Aorta (tissue), 5 donors: ENCODE measurements around the gene FLACC1. TPM values are rescaled to one million over a fixed set of nuclear protein-coding genes. Genes with fewer than 3 reads are reported as not detected.

Source experiments
- ATAC-seq: fragments of 200-7000 bp; cut with Tn5 transposase; one replicate; pipeline ENCODE4 v1.9.1; 2022; ENCODE audit warnings: moderate library complexity; ENCODE audit not compliant: low FRiP score
- DNase-seq, 2 donors: peaks; one replicate each; pipeline ENCODE4 v3.0.0-alpha.2; 2020
- H3K27ac ChIP-seq, 2 donors: one replicate each; pipeline ENCODE4 v1.5.1; 2013; ENCODE audit warnings: low read length in 2 of 2, mild to moderate bottlenecking in 2 of 2, moderate library complexity in 2 of 2, control low read depth in 1 of 2, inconsistent platforms in 1 of 2, low read depth in 1 of 2
- H3K27me3 ChIP-seq, 2 donors: one replicate each; pipeline ENCODE4 v1.6.1; 2013; ENCODE audit warnings: control low read depth in 1 of 2, low read length in 1 of 2, mild to moderate bottlenecking in 1 of 2, moderate library complexity in 1 of 2; ENCODE audit not compliant: insufficient read depth in 2 of 2, control insufficient read depth in 1 of 2
- H3K36me3 ChIP-seq, 2 donors: one replicate each; pipeline ENCODE4 v1.6.1; 2013; ENCODE audit warnings: control low read depth in 1 of 2, low read length in 1 of 2, mild to moderate bottlenecking in 1 of 2; ENCODE audit not compliant: insufficient read depth in 2 of 2, control insufficient read depth in 1 of 2
- H3K4me1 ChIP-seq, 2 donors: one replicate each; pipeline ENCODE4 v1.6.1; 2013; ENCODE audit warnings: low read length in 2 of 2, control low read depth in 1 of 2, mild to moderate bottlenecking in 1 of 2, moderate library complexity in 1 of 2; ENCODE audit not compliant: insufficient read depth in 2 of 2, control insufficient read depth in 1 of 2
- H3K4me3 ChIP-seq, 2 donors: one replicate each; pipeline ENCODE4 v1.5.1; 2013; ENCODE audit warnings: low read length in 2 of 2, control low read depth in 1 of 2, mild to moderate bottlenecking in 1 of 2
- H3K9me3 ChIP-seq: one replicate; pipeline ENCODE4 v1.6.1; 2013; ENCODE audit warnings: mild to moderate bottlenecking, low read length; ENCODE audit not compliant: control insufficient read depth
- WGBS, 2 donors: extraction: QIAGEN DNeasy Blood & Tissue Kit; methylation state at CpG; one replicate each; pipeline ENCODE4 v1.1.7; 2013; 5-methylcytosine and 5-hydroxymethylcytosine counted together
- intact Hi-C, 2 donors: fragments of 100-400 bp; cut with DNase I; formaldehyde crosslinking; loops; one replicate each; pipeline versions ENCODE4 v1.14.2 to v1.15.0; 2022
- long read RNA-seq, 2 donors: library from polyadenylated mRNA; unstranded; transcript quantifications; one replicate each; pipeline ENCODE4 v2.0.0, GENCODE V29; 2020 to 2021
- polyA plus RNA-seq, 2 donors: library from polyadenylated mRNA; stranded (reverse); fragments of 200-250 nt; gene quantifications; one replicate each; pipeline ENCODE4 v1.2.3, GENCODE V29; 2013
- total RNA-seq, 2 donors: library from RNA; stranded (reverse); fragmentation: NEBNext Ultra II Directional; extraction: Animal tissue kit (Norgen Biotek cat#: 25700); gene quantifications; one replicate each; pipeline ENCODE4 v1.2.1, GENCODE V29; 2021
- donor health status: healthy with polysubstance abuse.
- donor health status: Bipolar disorder and iron deficiency.
- donor health status: DM: no; HTN: no; CAD: no.
- donor health status: DM: no; HTN: no; CAD: no.
- donor health status: DM: yes; HTN: yes; CAD: no.

The FLACC1 gene, protein sequence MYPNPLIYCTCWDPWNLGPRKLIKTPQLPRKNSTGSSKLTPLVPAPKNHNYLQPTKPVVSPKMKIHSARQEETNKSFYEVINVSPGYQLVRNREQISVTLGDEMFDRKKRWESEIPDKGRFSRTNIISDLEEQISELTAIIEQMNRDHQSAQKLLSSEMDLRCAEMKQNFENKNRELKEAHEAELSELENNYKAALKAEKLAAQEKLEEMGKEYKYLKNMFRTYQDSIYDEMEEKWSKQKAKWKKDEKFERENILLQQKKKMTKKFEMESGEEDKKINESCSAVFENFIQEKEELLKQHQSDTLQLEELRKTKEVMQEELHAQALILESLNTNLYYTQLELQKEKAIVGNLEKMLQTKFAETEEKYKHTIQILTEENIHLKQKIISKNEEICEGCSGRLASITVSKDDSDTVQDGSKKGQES
- 1 to 10 TPM; 6.1 to 6.7 TPM for total RNA-seq
- polyA plus RNA-seq: 1 to 10 TPM in 1 of 2 donors, under 1 TPM in 1; 0.75 to 2.5 TPM
- long read RNA-seq, donor 1, partial matches to known transcripts: 0 of 2 reads
- long read RNA-seq, donor 1, other reads (novel, unspliced or antisense): 2 of 2 reads
- long read RNA-seq, donor 2, partial matches to known transcripts: 0 of 1 reads
- long read RNA-seq, donor 2, other reads (novel, unspliced or antisense): 1 of 1 reads

GRCh38 chr2:201357221-201357620, at the start of gene FLACC1:
Gene FLACC1, minus strand, starts transcription at chr2:201357345. Its CDS starts 5,941 bp downstream, at chr2:201351404.
- no peaks in the 10 kb centered on the region for H3K9me3 ChIP-seq
- WGBS, 2 donors: 0 to 7% methylated on average over 1 of the region's 1 CpG
- H3K27ac ChIP-seq: peak within 1 kb of the TSS in 1 of 2 donors; percentile 37
- ATAC-seq (peak; percentile 84), DNase-seq (no peak)
- peaks cover 0 to 4% of the 10 kb centered on the region in 2 donors for H3K36me3 ChIP-seq
- no peak within 1 kb of the TSS for H3K4me3 ChIP-seq
- intact Hi-C loops: no loop called here
- no peaks in the 10 kb centered on the region for H3K27me3 ChIP-seq
- H3K4me1 ChIP-seq: no peaks in the 10 kb centered on the region

- Histone ChIP-seq H3K4me3 (no peak overlapping the region), H3K27me3 (no peaks in the 10 kb centered on the region), H3K9me3 (no peaks in the 10 kb centered on the region), H3K36me3 (no peaks in the 10 kb centered on the region), H3K27ac (no peak overlapping the region), H3K4me1 (peaks cover 2 to 5% of the 10 kb centered on the region in 2 donors)
- intact Hi-C loops: loop anchor here (2.0 to 5.0 kb wide), 2 partner anchors 45 to 46 kb away; partner anchors contain the start of genes STRADB (in 2 of the 2) and TRAK2 (in 2 of the 2)
- WGBS, 2 donors: 3 to 5% methylated on average over 3 of the region's 3 CpGs
- DNase-seq (no peak), ATAC-seq (peak; percentile 74)
Observed at GRCh38 chr2:201406077-201406662, 49.0 kb upstream of the FLACC1 start.

- no peaks in the 10 kb centered on the region for H3K36me3 ChIP-seq
- no peaks in the 10 kb centered on the region for H3K9me3 ChIP-seq
- ATAC-seq: no peak
- peaks cover 2 to 6% of the 10 kb centered on the region in 2 donors for H3K4me1 ChIP-seq
- H3K27me3 ChIP-seq: no peaks in the 10 kb centered on the region
- DNase-seq: no peak
- H3K4me3 ChIP-seq: no peak overlapping the region
- 70 to 73% methylated on average over 3 of the region's 3 CpGs for WGBS, 2 donors
- intact Hi-C loops: loop anchor here in 1 of 2 donors (5.0 kb wide), 1 partner anchor 48 kb away; the partner anchor contains the start of genes STRADB and TRAK2
- peak overlapping the region in 1 of 2 donors; percentile 17 for H3K27ac ChIP-seq
Observed at GRCh38 chr2:201404699-201405280, 47.6 kb upstream of the FLACC1 start.

DNA sequence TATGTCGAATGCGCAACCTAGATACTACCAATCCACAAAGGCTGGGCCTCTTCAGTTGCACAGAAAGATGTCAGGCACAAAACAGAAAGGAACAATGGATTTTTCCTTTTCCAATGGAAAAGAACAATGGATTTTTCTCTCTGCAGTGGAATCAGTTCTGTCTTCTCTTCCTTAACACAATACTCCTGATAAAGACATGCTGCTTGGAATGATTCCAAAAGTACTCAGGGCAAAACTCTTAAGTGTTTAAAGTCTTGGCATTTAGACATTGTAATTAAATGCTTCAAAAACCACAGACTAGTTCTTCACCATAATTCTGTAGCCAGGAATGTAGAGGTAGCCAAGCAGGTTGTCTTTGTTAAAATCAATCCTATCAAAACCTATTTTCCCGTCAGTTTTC, 46.7 kb upstream of the FLACC1 start:
- 88 to 90% methylated on average over 3 of the region's 3 CpGs for WGBS, 2 donors
- DNase-seq (no peak), ATAC-seq (no peak)
- Histone ChIP-seq H3K36me3 (no peaks in the 10 kb centered on the region), H3K27ac (peak overlapping the region in 1 of 2 donors; percentile 57), H3K9me3 (no peaks in the 10 kb centered on the region), H3K4me1 (peaks cover 2 to 6% of the 10 kb centered on the region in 2 donors), H3K4me3 (no peak overlapping the region), H3K27me3 (no peaks in the 10 kb centered on the region)
- intact Hi-C loops: no loop called here

GRCh38 chr2:201402651-201403562, 45.8 kb upstream of the FLACC1 start:
- no peaks in the 10 kb centered on the region for H3K36me3 ChIP-seq
- H3K4me3 ChIP-seq: no peak overlapping the region
- no peak for DNase-seq
- 73 to 77% methylated on average over 6 of the region's 6 CpGs for WGBS, 2 donors
- no peak overlapping the region for H3K27ac ChIP-seq
- no peaks in the 10 kb centered on the region for H3K27me3 ChIP-seq
- H3K4me1 ChIP-seq: peaks cover 2 to 6% of the 10 kb centered on the region in 2 donors
- intact Hi-C loops: no loop called here
- no peak for ATAC-seq
- no peaks in the 10 kb centered on the region for H3K9me3 ChIP-seq

DNA sequence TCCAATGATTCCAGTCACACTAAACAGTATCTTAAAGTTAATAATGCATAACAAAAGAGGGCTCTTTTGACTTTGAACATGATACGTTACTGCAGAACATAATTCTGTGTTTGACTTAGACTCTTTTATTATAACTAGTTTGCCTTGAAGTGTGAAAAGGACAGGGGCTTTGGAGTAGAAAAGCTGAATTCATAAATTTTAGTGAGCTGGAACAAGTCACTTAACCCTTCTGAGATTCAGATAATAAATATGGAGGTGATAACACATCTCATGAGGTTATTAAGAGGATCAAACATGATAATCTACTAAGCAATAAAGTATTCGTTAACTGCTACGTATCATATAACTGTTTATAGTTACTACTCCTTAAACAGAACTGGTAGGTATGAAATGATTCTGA, 44.7 kb upstream of the FLACC1 start:
- H3K9me3 ChIP-seq: no peaks in the 10 kb centered on the region
- 92% methylated on average over 3 of the region's 3 CpGs for WGBS, 2 donors

GRCh38 chr2:201396595-201396994, 39.5 kb upstream of the FLACC1 start:
- Histone ChIP-seq H3K36me3 (peaks cover 0 to 2% of the 10 kb centered on the region in 2 donors), H3K27ac (no peak overlapping the region), H3K4me3 (no peak overlapping the region), H3K9me3 (no peaks in the 10 kb centered on the region), H3K27me3 (no peaks in the 10 kb centered on the region), H3K4me1 (peaks cover 0 to 2% of the 10 kb centered on the region in 2 donors)
- no peak for DNase-seq
- ATAC-seq: no peak
- WGBS, 2 donors: 85 to 92% methylated on average over 8 of the region's 8 CpGs
- intact Hi-C loops: no loop called here

More for the DNA sequence above, 44.7 kb upstream of the FLACC1 start:
- Histone ChIP-seq H3K4me1 (peaks cover 2 to 6% of the 10 kb centered on the region in 2 donors), H3K27ac (no peak overlapping the region), H3K27me3 (no peaks in the 10 kb centered on the region), H3K4me3 (no peak overlapping the region), H3K36me3 (no peaks in the 10 kb centered on the region)
- no peak for DNase-seq
- intact Hi-C loops: no loop called here
- ATAC-seq: no peak

DNA sequence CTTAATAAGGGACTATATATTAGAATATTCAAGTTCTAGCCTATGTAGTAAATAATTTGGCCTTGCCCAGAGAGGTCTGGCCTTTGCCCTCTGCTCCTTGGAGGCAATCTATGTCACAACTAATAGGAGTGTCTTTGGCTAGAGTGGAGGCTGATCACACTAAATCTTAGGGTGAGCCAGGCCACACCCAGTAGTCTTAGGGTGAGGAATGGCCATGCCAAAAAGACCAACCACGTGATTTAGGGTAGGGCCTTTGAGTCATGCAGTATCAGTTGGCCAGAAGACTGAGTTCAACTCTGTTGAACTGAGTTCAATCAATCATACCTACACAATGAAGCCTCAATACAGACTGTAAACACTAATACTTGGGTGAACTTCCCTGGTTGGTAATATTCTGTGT, 26.0 kb upstream of the FLACC1 start:
- Histone ChIP-seq H3K4me3 (no peak overlapping the region), H3K27me3 (no peaks in the 10 kb centered on the region), H3K27ac (no peak overlapping the region), H3K4me1 (no peaks in the 10 kb centered on the region), H3K9me3 (no peaks in the 10 kb centered on the region), H3K36me3 (peaks cover 8 to 14% of the 10 kb centered on the region in 2 donors)
- 67 to 81% methylated on average over 1 of the region's 1 CpG for WGBS, 2 donors
- DNase-seq (no peak), ATAC-seq (no peak)
- intact Hi-C loops: no loop called here
